GM12878 (cell line): ENCODE measurements around the gene URB1. TPM values are rescaled to one million over a fixed set of nuclear protein-coding genes. Genes with fewer than 3 reads are reported as not detected.
A peak's percentile ranks its signal among the peaks of the same experiment; 100 is the strongest.

Source experiments
- ATAC-seq: fragments of 200-7000 bp; cut with Tn5 transposase; 3 replicates; pipeline ENCODE4 v1.9.1; 2020; ENCODE audit warnings: mild to moderate bottlenecking, moderate library complexity
- BruUV-seq: library from RNA; stranded (reverse); fragments of 400-500 nt; replicated peaks from 2 replicates; lab custom pipeline; 2021; lab: Mats Ljungman, UMichigan
- CTCF ChIA-PET: fragments of 300-600 bp; sonication (Branson Sonifier 250); formaldehyde crosslinking; extraction: SDS; loops from one replicate; lab custom pipeline; 2021; ENCODE audit warnings: inconsistent platforms; lab: Yijun Ruan, JAX
- POLR2A ChIA-PET: fragments of 350-600 bp; formaldehyde crosslinking; extraction: SDS; loops from one replicate; lab custom pipeline; 2021; ENCODE audit warnings: inconsistent platforms; lab: Charles Lee
- RAD21 ChIA-PET: fragments of 300-600 bp; sonication (Branson Sonifier 250); formaldehyde crosslinking; loops from one replicate; lab custom pipeline; 2023; ENCODE audit warnings: antibody characterized with exemption; ENCODE audit not compliant: unreplicated experiment; lab: Charles Lee
- SMC1A ChIA-PET: fragments of 300-600 bp; sonication (Branson Sonifier 250); formaldehyde crosslinking; loops from one replicate; lab custom pipeline; 2023; ENCODE audit not compliant: unreplicated experiment, uncharacterized antibody; lab: Charles Lee
- DNase-seq: peaks from one replicate; pipeline ENCODE4 v3.0.0-alpha.2; 2011; ENCODE audit warnings: low read depth, low spot score
- FAIRE-seq: peaks from 3 replicates; lab custom pipeline; 2011; peaks lifted over from hg19 to GRCh38; lab: Jason Lieb, UNC
- H2AFZ ChIP-seq: 2 replicates; pipeline ENCODE4 v1.6.0; 2011; ENCODE audit warnings: low read depth, low read length, control low read depth; ENCODE audit not compliant: control insufficient read depth
- H3K27ac ChIP-seq: 2 replicates; pipeline ENCODE4 v1.5.1; 2011; ENCODE audit warnings: control low read depth; ENCODE audit not compliant: control insufficient read depth, insufficient read depth
- H3K27me3 ChIP-seq, 2 experiments: replicated peaks in 1 of 2; 2 replicates each; pipeline versions ENCODE4 v1.6.0 to v1.6.1; 2011; ENCODE audit warnings: low read length in 1 of 2; ENCODE audit not compliant: control insufficient read depth in 2 of 2, insufficient read depth in 2 of 2
- H3K36me3 ChIP-seq, 2 experiments: 2 replicates each; pipeline ENCODE4 v1.5.1; 2011; ENCODE audit warnings: low read length in 1 of 2; ENCODE audit not compliant: control insufficient read depth in 2 of 2, insufficient read depth in 2 of 2
- H3K4me1 ChIP-seq: 2 replicates; pipeline ENCODE4 v1.6.1; 2011; ENCODE audit warnings: mild to moderate bottlenecking, low read length, moderate library complexity, mixed read lengths; ENCODE audit not compliant: control insufficient read depth, insufficient read depth
- H3K4me2 ChIP-seq: 2 replicates; pipeline ENCODE4 v1.6.0; 2011; ENCODE audit warnings: control low read depth; ENCODE audit not compliant: control insufficient read depth, insufficient read depth
- H3K4me3 ChIP-seq: fragments of 200-600 bp; sonication (generic); 2 replicates; pipeline ENCODE4 v1.5.1; 2016
- H3K79me2 ChIP-seq: 2 replicates; pipeline ENCODE4 v1.6.0; 2011; ENCODE audit warnings: low read length; ENCODE audit not compliant: control insufficient read depth, insufficient read depth
- H3K9ac ChIP-seq: 2 replicates; pipeline ENCODE4 v1.8.0; 2011; ENCODE audit warnings: low read length, control low read depth, mixed read lengths; ENCODE audit not compliant: control insufficient read depth, insufficient read depth
- H3K9me3 ChIP-seq: replicated peaks from 3 replicates; pipeline ENCODE4 v1.5.1; 2011; ENCODE audit warnings: mild to moderate bottlenecking, low read length; ENCODE audit not compliant: control insufficient read depth, insufficient read depth
- H4K20me1 ChIP-seq: 2 replicates; pipeline ENCODE4 v1.6.0; 2011; ENCODE audit not compliant: control insufficient read depth, insufficient read depth
- ASH2L ChIP-seq: fragments of 300-600, 200-600 bp; sonication (generic); IDR thresholded peaks from 2 replicates; pipeline ENCODE4 v1.6.1; 2017; ENCODE audit warnings: low read depth, mild to moderate bottlenecking, borderline replicate concordance
- EP300 ChIP-seq, 2 experiments: fragments of 150-350 bp in 1 of 2; IDR thresholded peaks; 2 replicates each; pipeline ENCODE4 v1.6.1; 2011 to 2012; ENCODE audit warnings: low read depth in 2 of 2, low read length in 2 of 2, borderline replicate concordance in 1 of 2, improper control_type of control experiment in 1 of 2, inconsistent platforms in 1 of 2; ENCODE audit not compliant: control insufficient read depth in 1 of 2
- JUNB ChIP-seq: IDR thresholded peaks from 2 replicates; pipeline ENCODE4 v1.6.1; 2016; ENCODE audit warnings: antibody characterized with exemption, mild to moderate bottlenecking
- MEF2B ChIP-seq: fragments of 450-650 bp; IDR thresholded peaks from 2 replicates; pipeline ENCODE4 v1.6.1; 2018; ENCODE audit warnings: mild to moderate bottlenecking, moderate library complexity; ENCODE audit not compliant: partially characterized antibody, poor library complexity, severe bottlenecking
- NFYB ChIP-seq: IDR thresholded peaks from 2 replicates; pipeline ENCODE4 v1.6.1; 2011; ENCODE audit warnings: low read depth, mild to moderate bottlenecking, low read length, improper control_type of control experiment, moderate library complexity; ENCODE audit not compliant: insufficient read depth
- NRF1 ChIP-seq: conservative IDR thresholded peaks from 2 replicates; pipeline ENCODE4 v1.6.1; 2011; ENCODE audit warnings: mild to moderate bottlenecking, low read depth, low read length, improper control_type of control experiment
- POLR2A ChIP-seq: IDR thresholded peaks from 2 replicates; pipeline ENCODE4 v1.6.1; 2011; ENCODE audit warnings: low read depth, mild to moderate bottlenecking, low read length
- SRF ChIP-seq, 2 experiments: IDR thresholded peaks; 2 replicates each; pipeline ENCODE4 v1.6.1; 2011; ENCODE audit warnings: low read depth in 2 of 2, low read length in 2 of 2, mild to moderate bottlenecking in 1 of 2, moderate library complexity in 1 of 2
- ZNF207 ChIP-seq: fragments of 450-650 bp; IDR thresholded peaks from 2 replicates; pipeline ENCODE4 v1.6.1; 2014; ENCODE audit warnings: antibody characterized with exemption, mild to moderate bottlenecking, borderline replicate concordance
- WGBS: methylation state at CpG from one replicate; pipeline ENCODE4 v1.1.6; 2016; ENCODE audit warnings: low lambda C conversion rate; ENCODE audit not compliant: insufficient replicate concordance, insufficient coverage; ENCODE audit errors: missing lambda C conversion rate; 5-methylcytosine and 5-hydroxymethylcytosine counted together
- in situ Hi-C: fragments of 300-500 bp; cut with MboI; formaldehyde crosslinking; loops from 9 replicates; pipeline ENCODE4 v1.14.3; 2018; ENCODE audit warnings: mixed read lengths
- intact Hi-C: fragments of 100-400 bp; cut with micrococcal nuclease; formaldehyde crosslinking; loops from one replicate; pipeline ENCODE4 v1.14.2; 2022; ENCODE audit not compliant: unreplicated experiment
- polyA plus RNA-seq, 11 experiments: library from polyadenylated mRNA; depleted of rRNA in 4 of 11; unstranded in 6 of 11; stranded (reverse) in 5 of 11; fragments of >200 nt; fragmentation: Nextera tagmentation in 4 of 11; fragmentation: Illumina TruSeq in 1 of 11; extraction: Ambion mirVana in 4 of 11; extraction: Trizol in 1 of 11; gene quantifications; 1 replicate in 1 of 11; 2 replicates in 10 of 11; pipeline versions ENCODE4 v1.2.1 to v1.2.3, GENCODE V29; 2011 to 2016; ENCODE audit warnings: inconsistent platforms in 2 of 11, missing spikeins in 2 of 11, low read depth in 1 of 11
- total RNA-seq, 4 experiments: library from RNA; depleted of rRNA in 3 of 4; stranded (reverse); fragments of >200 nt in 3 of 4; fragmentation: Illumina TruSeq in 1 of 4; extraction: Trizol in 1 of 4; gene quantifications; 2 replicates each; pipeline versions ENCODE4 v1.2.1 to v1.2.3, GENCODE V29; 2013 to 2021
- TF ChIP-seq, protein P1 (sequence below): fragments of 450-650 bp; IDR thresholded peaks from 2 replicates; pipeline ENCODE4 v1.6.1; 2017; ENCODE audit warnings: mild to moderate bottlenecking, low read depth, inconsistent platforms; ENCODE audit not compliant: poor library complexity, severe bottlenecking
- TF ChIP-seq, protein P2 (sequence below): IDR thresholded peaks from 2 replicates; pipeline ENCODE4 v1.6.1; 2012; ENCODE audit warnings: low read depth, low read length, improper control_type of control experiment
- TF ChIP-seq, protein P3 (sequence below): IDR thresholded peaks from 2 replicates; pipeline ENCODE4 v1.6.1; 2011; ENCODE audit warnings: borderline replicate concordance, low read depth, mild to moderate bottlenecking, moderate library complexity, low read length; ENCODE audit not compliant: insufficient read depth, poor library complexity, severe bottlenecking

URB1 gene
- total and polyA plus RNA-seq, 10 of the 15 experiments (the other 5 are each of a cell fraction or from before 2014, with no cell fraction given), result 0.56 to 23.2 (median 8.9) TPM

DNA sequence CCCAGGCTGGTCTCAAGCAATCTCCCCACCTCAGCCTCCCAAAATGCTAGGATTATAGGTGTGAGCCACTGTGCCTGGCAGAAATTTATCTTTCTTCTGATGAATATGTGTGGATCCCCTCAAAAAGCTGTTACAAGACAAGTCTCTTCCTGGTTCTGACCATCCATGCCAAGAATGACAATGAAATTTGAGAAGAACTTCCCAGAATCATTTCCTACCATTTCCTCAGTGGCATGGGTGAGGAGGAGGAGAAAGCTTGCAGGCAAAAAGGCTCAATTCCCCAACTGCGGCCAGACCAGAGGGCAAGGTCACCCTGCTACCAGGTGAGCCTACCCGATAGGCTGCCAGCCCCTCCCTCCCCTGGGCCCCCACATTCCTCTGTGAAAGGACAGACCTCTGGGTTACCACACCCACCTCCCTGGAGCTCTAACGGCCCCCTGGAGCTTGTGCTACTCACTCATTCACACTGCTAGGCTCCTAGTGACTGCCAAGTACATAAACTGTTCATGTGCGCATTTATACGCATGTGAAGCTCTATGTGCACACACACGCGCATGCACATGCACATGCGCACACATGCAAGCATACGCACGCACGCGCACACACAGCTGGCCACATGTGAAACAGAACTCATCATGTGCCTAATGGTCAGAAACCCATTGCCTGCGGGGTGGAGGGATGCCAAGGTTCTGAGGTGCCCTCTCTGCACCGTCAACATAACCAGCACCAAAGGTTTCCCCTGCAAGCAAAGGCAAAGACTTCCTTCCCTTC lies 77.1 kb downstream of the URB1 start:
- CTCF ChIA-PET, result no interaction called here
- H3K4me1 ChIP-seq, result no peaks in the 10 kb centered on the region

DNA sequence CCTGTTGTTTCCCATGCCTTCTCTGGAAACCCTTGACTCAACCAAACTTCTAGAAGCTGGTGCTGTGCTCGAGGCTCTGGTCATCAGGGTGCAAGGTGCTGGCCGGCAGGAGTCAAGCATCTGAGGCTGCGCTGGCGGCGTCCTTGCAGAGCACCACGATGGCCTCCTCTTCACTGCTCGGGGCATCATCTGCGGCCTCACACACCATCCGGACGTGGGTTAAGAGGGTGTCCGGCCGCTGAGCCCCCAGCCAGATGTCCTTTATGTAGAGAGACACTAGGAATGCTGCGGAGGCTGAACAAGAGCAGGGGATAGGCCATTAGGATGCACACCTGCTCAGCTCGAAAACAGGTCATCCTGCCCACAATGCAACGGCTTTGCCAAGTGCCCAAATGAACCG lies 78.0 kb downstream of the URB1 start:
- no peak overlapping the region for H2AFZ ChIP-seq
- H3K27me3 ChIP-seq, result no peaks in the 10 kb centered on the region
- DNase-seq, result no peak
- H3K4me2 ChIP-seq, result no peak overlapping the region
- no peak overlapping the region for H3K27ac ChIP-seq
- no peaks in the 10 kb centered on the region for H4K20me1 ChIP-seq
- intact Hi-C loops (no loop called here), in situ Hi-C loops (no loop called here)
- H3K9ac ChIP-seq, result no peak overlapping the region
- H3K79me2 ChIP-seq, result no peaks in the 10 kb centered on the region
- POLR2A ChIA-PET, result no interaction called here
- H3K4me3 ChIP-seq, result no peak overlapping the region
- BruUV-seq, result no TSS peak
- RAD21 ChIA-PET, result no interaction called here
- H3K36me3 ChIP-seq, result peaks cover 22 to 32% of the 10 kb centered on the region in 2 experiments
- no peak for FAIRE-seq
- H3K9me3 ChIP-seq, result no peaks in the 10 kb centered on the region
- SMC1A ChIA-PET, result no interaction called here
- ATAC-seq, result no peak
- 99% methylated on average over 14 of the region's 16 CpGs for WGBS
- H3K4me1 ChIP-seq, result no peaks in the 10 kb centered on the region
- CTCF ChIA-PET, result no interaction called here
- TF ChIP-seq MEF2B, result no peak
- TF ChIP-seq, protein P1, sequence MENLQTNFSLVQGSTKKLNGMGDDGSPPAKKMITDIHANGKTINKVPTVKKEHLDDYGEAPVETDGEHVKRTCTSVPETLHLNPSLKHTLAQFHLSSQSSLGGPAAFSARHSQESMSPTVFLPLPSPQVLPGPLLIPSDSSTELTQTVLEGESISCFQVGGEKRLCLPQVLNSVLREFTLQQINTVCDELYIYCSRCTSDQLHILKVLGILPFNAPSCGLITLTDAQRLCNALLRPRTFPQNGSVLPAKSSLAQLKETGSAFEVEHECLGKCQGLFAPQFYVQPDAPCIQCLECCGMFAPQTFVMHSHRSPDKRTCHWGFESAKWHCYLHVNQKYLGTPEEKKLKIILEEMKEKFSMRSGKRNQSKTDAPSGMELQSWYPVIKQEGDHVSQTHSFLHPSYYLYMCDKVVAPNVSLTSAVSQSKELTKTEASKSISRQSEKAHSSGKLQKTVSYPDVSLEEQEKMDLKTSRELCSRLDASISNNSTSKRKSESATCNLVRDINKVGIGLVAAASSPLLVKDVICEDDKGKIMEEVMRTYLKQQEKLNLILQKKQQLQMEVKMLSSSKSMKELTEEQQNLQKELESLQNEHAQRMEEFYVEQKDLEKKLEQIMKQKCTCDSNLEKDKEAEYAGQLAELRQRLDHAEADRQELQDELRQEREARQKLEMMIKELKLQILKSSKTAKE, result no peak
- no peak for TF ChIP-seq ZNF207
- no peak for TF ChIP-seq NRF1
- TF ChIP-seq, protein P2, sequence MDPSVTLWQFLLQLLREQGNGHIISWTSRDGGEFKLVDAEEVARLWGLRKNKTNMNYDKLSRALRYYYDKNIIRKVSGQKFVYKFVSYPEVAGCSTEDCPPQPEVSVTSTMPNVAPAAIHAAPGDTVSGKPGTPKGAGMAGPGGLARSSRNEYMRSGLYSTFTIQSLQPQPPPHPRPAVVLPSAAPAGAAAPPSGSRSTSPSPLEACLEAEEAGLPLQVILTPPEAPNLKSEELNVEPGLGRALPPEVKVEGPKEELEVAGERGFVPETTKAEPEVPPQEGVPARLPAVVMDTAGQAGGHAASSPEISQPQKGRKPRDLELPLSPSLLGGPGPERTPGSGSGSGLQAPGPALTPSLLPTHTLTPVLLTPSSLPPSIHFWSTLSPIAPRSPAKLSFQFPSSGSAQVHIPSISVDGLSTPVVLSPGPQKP, result no peak
- TF ChIP-seq NFYB, result no peak

More for the DNA sequence above, 77.1 kb downstream of the URB1 start:
- Histone ChIP-seq H3K27me3 (no peaks in the 10 kb centered on the region), H3K79me2 (no peaks in the 10 kb centered on the region), H2AFZ (no peak overlapping the region), H3K36me3 (peaks cover 28 to 35% of the 10 kb centered on the region in 2 experiments), H3K4me2 (no peak overlapping the region), H4K20me1 (no peaks in the 10 kb centered on the region), H3K4me3 (no peak overlapping the region), H3K9me3 (no peaks in the 10 kb centered on the region), H3K9ac (no peak overlapping the region), H3K27ac (no peak overlapping the region)
- WGBS, result 95% methylated on average over 14 of the region's 14 CpGs
- ChIA-PET POLR2A (no interaction called here), SMC1A (no interaction called here), RAD21 (no interaction called here)
- BruUV-seq, result no TSS peak
- TF ChIP-seq, protein P3, sequence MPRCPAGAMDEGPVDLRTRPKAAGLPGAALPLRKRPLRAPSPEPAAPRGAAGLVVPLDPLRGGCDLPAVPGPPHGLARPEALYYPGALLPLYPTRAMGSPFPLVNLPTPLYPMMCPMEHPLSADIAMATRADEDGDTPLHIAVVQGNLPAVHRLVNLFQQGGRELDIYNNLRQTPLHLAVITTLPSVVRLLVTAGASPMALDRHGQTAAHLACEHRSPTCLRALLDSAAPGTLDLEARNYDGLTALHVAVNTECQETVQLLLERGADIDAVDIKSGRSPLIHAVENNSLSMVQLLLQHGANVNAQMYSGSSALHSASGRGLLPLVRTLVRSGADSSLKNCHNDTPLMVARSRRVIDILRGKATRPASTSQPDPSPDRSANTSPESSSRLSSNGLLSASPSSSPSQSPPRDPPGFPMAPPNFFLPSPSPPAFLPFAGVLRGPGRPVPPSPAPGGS, result no peak
- TF ChIP-seq JUNB (no peak), EP300 (IDR thresholded peaks at IDR 0.05; ENCODE audit: borderline replicate concordance in 1 of 2, control insufficient read depth in 1 of 2, low read depth in 2 of 2, low read length in 2 of 2) (no peak), POLR2A (0 out of 2 replicates have a peak, but pooled peaks have one; percentile 18), SRF (IDR thresholded peaks at IDR 0.05; ENCODE audit: low read depth in 2 of 2, low read length in 2 of 2) (no peak), MEF2B (no peak), ASH2L (no peak)
- no peak for FAIRE-seq
- no peak for DNase-seq
- intact Hi-C loops (no loop called here), in situ Hi-C loops (no loop called here)
- ATAC-seq, result no peak
